ENCODE data around the gene FNDC3B.
"Not testable (repeated sequence)": the region's sequence is repeated elsewhere in the genome, so short reads cannot be mapped to it uniquely, and the experiment has no call there.

The FNDC3B gene

GRCh38 chr3:172222478-172223071 lies 183.2 kb downstream of the FNDC3B start:
- FAIRE-seq, result no peak

GRCh38 chr3:172223870-172224269 lies 184.5 kb downstream of the FNDC3B start:
- FAIRE-seq, result no peak

- no peak for FAIRE-seq
These were observed 185.3 kb downstream of the FNDC3B start for GRCh38 chr3:172224560-172225214.

GRCh38 chr3:172225215-172225707 lies 185.9 kb downstream of the FNDC3B start:
- no peak for FAIRE-seq

- no peak for FAIRE-seq
These were observed 187.5 kb downstream of the FNDC3B start for GRCh38 chr3:172226831-172227230.

- FAIRE-seq, result no peak
These were observed 188.1 kb downstream of the FNDC3B start for GRCh38 chr3:172227340-172228035.

- no peak for FAIRE-seq
These were observed 188.6 kb downstream of the FNDC3B start for GRCh38 chr3:172228036-172228415.

GRCh38 chr3:172229462-172229861 lies 190.1 kb downstream of the FNDC3B start:
- FAIRE-seq, result no peak

GRCh38 chr3:172231318-172231901 lies 192.0 kb downstream of the FNDC3B start:
- no peak for FAIRE-seq

- no peak for FAIRE-seq
These were observed 193.3 kb downstream of the FNDC3B start for GRCh38 chr3:172232579-172233212.

GRCh38 chr3:172233474-172234277 lies 194.3 kb downstream of the FNDC3B start:
- no peak for FAIRE-seq

GRCh38 chr3:172235698-172236097 lies 196.3 kb downstream of the FNDC3B start:
- no peak for FAIRE-seq

- no peak for FAIRE-seq
These were observed 197.7 kb downstream of the FNDC3B start for GRCh38 chr3:172236771-172237742.

- no peak for FAIRE-seq
These were observed 198.8 kb downstream of the FNDC3B start for GRCh38 chr3:172238188-172238587.

GRCh38 chr3:172239218-172239790 lies 199.9 kb downstream of the FNDC3B start:
- FAIRE-seq, result no peak

GRCh38 chr3:172241405-172241804 lies 202.0 kb downstream of the FNDC3B start:
- no peak for FAIRE-seq

- not testable (repeated sequence) for FAIRE-seq
These were observed 203.1 kb downstream of the FNDC3B start for GRCh38 chr3:172242471-172242870.

GRCh38 chr3:172243376-172243775 lies 204.0 kb downstream of the FNDC3B start:
- not testable (repeated sequence) for FAIRE-seq

GRCh38 chr3:172244011-172244410 lies 204.6 kb downstream of the FNDC3B start:
- no peak for FAIRE-seq

GRCh38 chr3:172245241-172245640 lies 205.9 kb downstream of the FNDC3B start:
- no peak for FAIRE-seq
